Limb (tissue), 2 donors: ENCODE measurements around the gene MYEOV.

Experiments
- DNase-seq, 2 donors: peaks; one replicate each; pipeline ENCODE4 v3.0.0-alpha.2; 2016; ENCODE audit errors: extremely low spot score in 2 of 2

MYEOV gene

DNA sequence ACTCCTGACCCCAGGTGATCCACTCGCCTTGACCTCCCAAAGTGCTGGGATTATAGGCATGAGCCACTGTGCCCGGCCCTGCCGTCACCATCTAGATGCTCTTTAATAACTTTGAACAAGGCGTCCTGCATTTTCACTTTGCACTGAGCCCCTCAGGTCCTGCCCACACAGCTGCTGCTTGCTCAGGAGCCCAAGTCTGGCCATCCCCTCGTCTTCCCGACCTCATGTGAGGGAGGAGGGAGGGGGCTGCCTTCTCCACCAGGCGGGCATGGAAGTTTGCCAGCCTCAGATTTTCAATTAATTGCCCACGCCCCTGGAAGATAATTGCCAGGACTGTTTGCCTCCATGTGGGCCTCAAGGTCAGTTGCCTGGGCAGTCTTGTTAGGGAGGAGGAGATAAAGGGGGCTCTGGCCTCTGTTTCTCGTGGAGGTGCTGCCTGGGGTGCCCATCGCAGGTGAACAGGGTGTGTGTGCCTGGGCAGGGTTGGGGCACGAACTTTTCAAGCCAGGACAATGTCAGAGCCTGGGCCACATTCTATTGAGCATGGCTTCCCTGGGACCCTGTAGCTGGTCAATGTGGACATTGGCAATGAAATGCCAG is 27.9 kb upstream of the MYEOV start:
- DNase-seq = no peak

DNA sequence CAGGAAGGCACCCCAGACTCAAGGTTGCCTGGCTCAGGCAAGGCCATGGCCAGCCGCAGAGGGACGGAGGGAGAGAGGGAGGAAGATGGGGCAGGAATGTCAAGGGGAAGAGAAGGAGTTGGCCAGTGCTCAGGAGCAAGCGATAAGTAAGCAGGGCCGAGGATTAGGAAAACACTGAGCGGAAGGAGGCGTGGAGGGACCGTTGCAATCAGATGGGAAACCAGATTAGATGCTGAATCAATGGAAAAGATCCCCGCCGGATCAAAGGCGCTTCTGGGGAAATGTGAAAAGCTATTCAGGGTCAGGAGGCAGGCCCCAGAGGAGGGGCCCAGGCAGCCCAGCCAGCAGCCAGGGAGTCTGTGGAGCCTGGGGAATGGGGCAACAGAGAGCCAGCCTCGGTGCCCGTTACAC is 26.6 kb upstream of the MYEOV start:
- no peak for DNase-seq

DNA sequence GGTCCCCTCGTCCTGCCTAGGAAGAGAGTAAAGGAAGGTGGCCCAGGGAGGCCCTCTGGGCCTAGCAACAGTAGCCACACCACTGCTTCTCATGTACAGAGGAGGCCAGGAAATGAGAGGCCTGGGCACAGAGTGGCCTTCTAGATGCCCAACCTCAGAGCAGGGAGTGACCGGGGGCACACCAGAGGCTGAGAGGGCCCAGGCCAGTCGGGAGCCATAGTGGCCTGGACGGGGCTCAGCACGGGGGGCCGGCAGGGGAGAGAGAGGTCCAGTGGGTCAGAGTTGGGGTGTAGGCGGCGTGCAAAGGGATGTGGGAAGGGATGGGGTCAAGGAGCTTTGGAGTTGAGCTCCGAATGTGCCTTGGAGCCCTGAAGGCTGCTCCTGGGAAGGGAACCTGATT is 25.0 kb upstream of the MYEOV start:
- no peak for DNase-seq

- no peak for DNase-seq
These were observed 24.6 kb upstream of the MYEOV start for GRCh38 chr11:69269388-69269787.

DNA sequence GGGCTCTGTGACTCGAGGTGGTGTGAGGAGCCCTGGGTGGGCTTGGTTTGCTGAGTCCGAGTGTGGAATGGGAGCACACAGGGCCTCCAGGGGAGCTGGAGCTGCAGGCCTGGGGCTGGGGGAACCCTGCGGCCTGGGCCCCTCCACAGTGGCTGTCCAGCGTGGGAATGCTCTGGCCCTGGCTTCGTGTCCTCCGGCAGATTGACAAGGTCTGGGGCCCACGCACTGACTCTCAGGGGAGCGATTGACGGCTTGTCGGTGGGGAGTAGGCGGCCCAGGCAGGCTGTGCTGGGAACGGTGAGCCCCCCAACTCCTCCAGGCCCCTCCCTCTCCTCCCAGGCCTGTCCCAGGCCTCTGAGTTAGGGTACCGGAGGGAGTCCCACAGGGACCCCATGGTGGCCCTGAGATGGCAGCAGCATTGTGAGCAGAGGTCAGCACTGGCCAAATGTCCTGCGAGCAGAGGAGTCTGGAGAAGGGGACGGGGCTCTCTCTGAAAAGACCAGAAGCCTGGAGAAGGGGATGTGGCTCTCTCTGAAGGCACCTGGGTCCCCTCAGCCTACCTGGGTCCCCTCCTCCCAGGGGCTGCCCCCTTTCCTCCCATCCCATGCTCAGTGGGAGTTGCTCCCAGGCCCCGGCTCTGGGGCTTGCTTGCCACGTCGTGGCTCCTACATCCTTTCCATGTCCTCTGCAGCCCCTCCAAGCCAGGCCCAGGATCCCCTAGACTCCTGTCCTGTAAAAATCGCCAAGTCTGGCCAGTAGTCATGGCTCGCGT is 23.8 kb upstream of the MYEOV start:
- DNase-seq = no peak

GRCh38 chr11:69270941-69271340 is 23.0 kb upstream of the MYEOV start:
- DNase-seq = no peak

DNA sequence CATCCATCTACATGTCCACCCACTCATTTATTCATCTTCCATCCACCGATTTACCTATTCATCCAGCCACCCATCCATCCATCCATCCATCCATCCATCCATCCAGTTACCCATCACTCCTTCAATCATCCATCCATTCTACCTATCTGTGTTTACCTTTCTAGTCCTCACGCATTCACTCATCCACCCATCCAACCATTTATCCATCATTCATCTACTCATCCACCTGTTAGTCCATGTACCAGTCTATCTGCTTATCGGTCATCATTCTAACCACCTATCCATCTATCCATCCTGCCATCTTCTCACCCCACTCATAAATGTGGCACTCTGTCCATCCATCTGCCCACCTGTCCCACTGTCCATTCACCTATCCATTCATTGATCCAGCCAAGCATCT is 21.9 kb upstream of the MYEOV start:
- DNase-seq = no peak

- no peak for DNase-seq
These were observed 21.0 kb upstream of the MYEOV start for GRCh38 chr11:69272831-69273485.

GRCh38 chr11:69273571-69273970 is 20.4 kb upstream of the MYEOV start:
- no peak for DNase-seq

DNA sequence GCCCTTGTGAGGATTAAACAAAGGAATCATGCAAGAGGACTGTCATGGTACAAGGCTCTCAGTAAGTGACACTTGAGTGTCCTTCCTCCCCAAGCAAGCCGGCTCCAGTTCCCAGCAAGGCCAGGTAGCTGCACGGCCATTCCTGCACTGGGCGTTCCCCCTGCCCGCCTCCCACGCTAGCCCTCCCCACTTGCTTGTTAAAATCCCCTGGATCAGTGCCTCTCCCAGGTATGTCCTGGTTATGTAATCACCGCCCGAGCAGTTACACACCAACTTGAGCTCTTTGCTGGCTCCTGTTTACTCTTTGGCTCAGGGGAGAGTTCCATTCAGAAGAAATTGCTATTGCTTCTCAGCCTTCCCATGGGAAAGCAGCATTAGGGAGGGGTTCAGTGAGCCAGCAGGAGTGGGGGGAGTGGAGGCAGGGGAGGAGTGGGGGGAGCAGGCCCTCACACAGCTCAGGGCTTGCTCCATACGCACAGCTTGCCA is 19.4 kb upstream of the MYEOV start:
- DNase-seq = no peak

GRCh38 chr11:69275178-69275577 is 18.8 kb upstream of the MYEOV start:
- DNase-seq = no peak

- DNase-seq = no peak
These were observed 17.8 kb upstream of the MYEOV start for GRCh38 chr11:69276165-69276564.

DNA sequence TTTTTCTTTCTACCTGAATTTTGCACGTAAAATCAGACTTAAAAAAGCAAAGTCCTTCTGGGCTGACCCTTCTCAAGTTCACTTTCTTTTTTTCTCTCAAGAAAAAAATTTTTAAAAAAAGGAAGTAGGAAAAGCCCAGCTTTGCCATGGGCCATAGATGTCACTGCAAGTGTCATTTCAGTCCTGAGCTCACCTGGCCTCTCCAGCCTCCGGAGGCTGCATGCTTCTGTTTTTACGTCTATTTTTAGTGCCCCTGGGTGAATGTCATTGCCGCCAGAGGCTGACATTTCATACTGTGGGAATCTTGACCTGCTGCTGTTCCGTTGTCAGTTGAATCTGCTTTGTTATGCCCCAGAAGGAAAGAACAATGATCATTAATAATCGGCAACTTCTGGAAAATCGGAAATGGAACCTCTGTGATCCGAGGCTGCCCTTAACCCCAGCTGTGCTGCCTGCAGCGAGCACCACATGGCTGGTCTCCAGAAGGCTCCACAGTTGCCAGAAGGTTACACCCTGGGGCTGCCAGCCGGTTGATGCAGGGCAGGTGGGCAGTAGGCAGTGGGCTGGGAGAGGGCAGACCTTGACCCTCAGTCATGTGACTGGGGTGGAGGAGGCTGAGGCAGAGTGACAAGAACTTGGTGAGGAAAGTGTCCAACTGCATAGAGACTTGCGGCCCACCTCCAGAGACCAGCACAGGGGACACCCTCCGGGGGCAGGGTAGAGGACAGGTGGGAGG is 16.7 kb upstream of the MYEOV start:
- no peak for DNase-seq

DNA sequence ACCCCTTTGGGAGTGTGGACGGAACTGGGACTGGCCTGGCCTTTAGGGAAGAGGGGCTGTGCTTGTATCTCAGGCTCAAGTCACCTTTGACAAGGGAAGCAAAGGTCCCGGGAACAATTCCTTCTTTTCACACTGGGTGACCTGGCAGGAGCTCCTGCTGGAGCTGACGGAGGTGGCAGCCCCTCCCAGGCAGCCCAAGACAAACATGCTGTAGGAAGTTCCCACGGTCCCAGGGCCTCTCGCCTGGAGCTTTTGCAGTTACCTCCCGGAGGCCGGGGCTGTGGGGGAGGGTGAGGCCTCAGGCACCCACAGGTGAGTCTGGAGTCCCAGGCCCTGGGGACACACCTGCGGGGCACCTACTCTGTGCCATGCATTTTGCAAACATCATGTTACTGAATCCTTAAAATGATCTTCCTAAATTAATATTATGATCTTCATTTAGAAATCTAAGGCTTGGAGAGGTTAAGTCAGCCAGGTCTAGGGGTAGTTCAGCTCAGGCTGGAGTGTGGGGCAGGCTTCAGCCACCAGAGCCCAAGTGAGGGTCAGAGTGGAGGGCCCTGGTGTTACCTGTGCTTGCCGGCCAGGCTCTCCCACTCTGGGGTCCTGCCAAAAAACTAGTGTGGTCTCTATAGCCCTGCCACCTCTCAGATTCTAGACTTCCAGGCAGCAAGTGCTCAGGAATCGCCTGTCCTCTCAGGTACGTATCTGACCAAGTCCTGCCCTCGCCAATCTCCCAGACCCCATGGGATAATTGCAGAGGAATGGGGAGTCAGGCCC is 15.7 kb upstream of the MYEOV start:
- DNase-seq = no peak

DNA sequence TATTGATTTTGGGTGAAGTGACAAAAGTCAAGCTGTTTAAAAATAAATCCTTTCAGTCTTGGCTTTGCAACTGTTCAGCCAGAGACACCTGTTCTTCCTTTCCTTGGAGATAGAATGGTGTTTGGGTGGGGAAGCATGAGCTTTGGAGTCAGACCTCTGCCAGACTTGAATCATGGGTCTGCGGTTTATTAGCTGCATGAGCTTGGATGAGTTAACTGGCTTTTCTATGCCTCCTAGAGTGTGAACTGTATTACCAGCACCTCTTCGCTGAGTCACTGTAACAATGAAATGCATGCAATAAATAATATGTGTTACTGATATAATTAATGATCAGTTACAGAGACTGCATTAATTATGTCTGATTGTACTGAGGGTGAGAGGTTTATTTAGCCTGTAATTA is 13.5 kb upstream of the MYEOV start:
- DNase-seq = no peak

- no peak for DNase-seq
These were observed 13.0 kb upstream of the MYEOV start for GRCh38 chr11:69280994-69281393.

GRCh38 chr11:69283446-69283845 is 10.5 kb upstream of the MYEOV start:
- no peak for DNase-seq

- no peak for DNase-seq
These were observed 9.9 kb upstream of the MYEOV start for GRCh38 chr11:69284081-69284511.

GRCh38 chr11:69285091-69285490 is 8.9 kb upstream of the MYEOV start:
- no peak for DNase-seq

DNA sequence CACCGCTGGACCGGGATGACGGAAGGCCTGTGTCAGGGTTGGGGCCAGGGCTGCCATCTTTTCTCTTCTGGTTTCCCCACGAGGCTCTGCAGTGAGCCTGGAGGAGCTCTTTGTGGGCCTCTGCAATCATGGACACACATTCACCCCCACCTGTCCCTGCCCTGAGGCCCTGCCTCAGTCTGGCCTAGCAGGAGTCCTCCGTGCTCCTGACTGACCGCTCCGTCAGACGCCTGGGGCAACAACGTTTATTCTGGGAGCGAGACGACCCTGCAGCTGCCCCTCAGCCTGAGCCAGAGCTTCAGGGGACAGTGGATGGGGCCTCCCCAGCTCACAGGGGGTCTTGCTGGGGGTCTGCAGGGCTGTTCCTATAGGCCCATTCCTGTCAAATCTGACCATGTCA is 8.2 kb upstream of the MYEOV start:
- no peak for DNase-seq
